Hindlimb muscle (tissue), 1 donor: Measurements from ENCODE around the gene IL34. TPM values are rescaled to one million over a fixed set of nuclear protein-coding genes. Genes with fewer than 3 reads are reported as not detected.
A peak's percentile ranks its signal among the peaks of the same experiment; 100 is the strongest.

Experiments
- DNase-seq: peaks from one replicate; pipeline ENCODE4 v3.0.0-alpha.2; 2013
- polyA plus RNA-seq: library from polyadenylated mRNA; unstranded; fragments of 120-200 nt; gene quantifications from one replicate; pipeline ENCODE4 v1.2.1, GENCODE V29; 2013; ENCODE audit not compliant: insufficient read length

The IL34 gene
- polyA plus RNA-seq, 1 donor = 7.8 TPM

- no peak for DNase-seq
Measured at GRCh38 chr16:70678121-70678897, 31.9 kb downstream of the IL34 start.

- no peak for DNase-seq
Measured at GRCh38 chr16:70678898-70679670, 32.7 kb downstream of the IL34 start.

- no peak for DNase-seq
Measured at GRCh38 chr16:70679671-70680494, 33.5 kb downstream of the IL34 start.

- no peak for DNase-seq
Measured at GRCh38 chr16:70680495-70681381, 34.4 kb downstream of the IL34 start.

GRCh38 chr16:70681382-70682238, 35.3 kb downstream of the IL34 start:
- no peak for DNase-seq

GRCh38 chr16:70682239-70683145, 36.1 kb downstream of the IL34 start:
- DNase-seq = no peak

- no peak for DNase-seq
Measured at GRCh38 chr16:70683146-70683944, 37.0 kb downstream of the IL34 start.

GRCh38 chr16:70684146-70685060, 38.0 kb downstream of the IL34 start:
- no peak for DNase-seq

- no peak for DNase-seq
Measured at GRCh38 chr16:70685061-70685937, 38.9 kb downstream of the IL34 start.

- peak; percentile 92 for DNase-seq
Measured at GRCh38 chr16:70685938-70686375, 39.6 kb downstream of the IL34 start, which contains the start of gene MTSS2. MTSS2 (minus strand) TSS chr16:70686053; CDS start chr16:70685791, 262 bp downstream.

- no peak for DNase-seq
Measured at GRCh38 chr16:70686376-70687101, 40.2 kb downstream of the IL34 start.

GRCh38 chr16:70687102-70687511, 40.7 kb downstream of the IL34 start:
- no peak for DNase-seq

- DNase-seq = no peak
Measured at GRCh38 chr16:70687671-70688245, 41.4 kb downstream of the IL34 start.

- DNase-seq = no peak
Measured at GRCh38 chr16:70688246-70688742, 41.9 kb downstream of the IL34 start.
